ENCODE results near the gene CRLF1. TPM values are rescaled to one million over a fixed set of nuclear protein-coding genes. Genes with fewer than 3 reads are reported as not detected.
A peak's percentile ranks its signal among the peaks of the same experiment; 100 is the strongest.

CRLF1 gene
- polyA plus RNA-seq, 4 donors = 2.0 to 22.3 (median 6.5) TPM; not detected in 1

DNA sequence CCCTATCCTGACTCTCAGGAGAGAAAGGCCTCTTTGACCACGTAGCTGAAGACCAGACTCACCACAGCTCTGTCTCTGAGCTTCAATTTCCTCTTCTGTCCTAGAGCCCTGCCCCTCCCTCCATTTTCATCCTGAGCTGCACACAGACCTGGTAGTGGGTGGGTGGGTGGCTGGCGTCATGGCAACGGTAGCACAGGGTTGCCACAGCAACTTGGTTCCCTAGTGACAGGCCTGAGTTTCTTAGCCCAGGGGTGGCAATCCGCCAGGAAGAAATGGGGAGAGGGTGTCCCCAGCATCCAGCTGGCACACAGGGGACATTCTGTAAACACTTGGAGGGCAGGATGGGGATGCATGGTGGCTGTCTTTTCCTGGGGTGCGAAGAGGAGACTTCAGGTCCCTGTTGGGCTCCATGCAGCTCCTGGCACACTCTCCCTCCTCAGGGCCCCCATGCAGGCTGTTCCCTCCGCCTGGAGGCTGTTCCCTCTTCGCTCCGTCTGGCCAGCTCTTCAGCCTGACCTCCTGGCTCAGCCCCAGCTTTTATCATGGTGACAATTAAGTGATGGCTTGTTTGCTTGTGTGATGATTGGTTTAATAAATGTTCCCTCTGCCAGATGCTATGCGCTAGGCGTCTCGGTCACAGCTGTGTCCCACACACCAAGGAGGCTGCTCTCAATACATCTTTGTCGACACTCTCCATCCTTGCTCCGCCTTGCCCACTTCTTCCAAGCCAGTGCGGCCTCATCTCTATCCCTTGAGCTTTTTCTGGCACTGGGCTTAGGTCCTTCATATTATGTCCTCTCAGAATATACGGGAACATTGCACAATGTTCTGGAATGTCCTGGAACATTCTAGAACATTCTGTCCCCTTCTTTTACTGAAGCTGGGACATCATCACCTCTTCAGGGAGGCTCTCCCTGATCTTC is 22.8 kb upstream of the CRLF1 start:
- no peaks in the 10 kb centered on the region for H3K4me1 ChIP-seq (ENCODE audit: control insufficient read depth in 3 of 3, insufficient read depth in 2 of 3, low read depth in 1 of 3, low read length in 2 of 3)
- peak in 1 of 2 donors; percentile 36 for DNase-seq
- no peak overlapping the region for H3K4me3 ChIP-seq (ENCODE audit: low read depth in 1 of 3, low read length in 3 of 3)
- FAIRE-seq = no peak
- peak overlapping the region in 1 of 3 donors; percentile 30 for H3K27ac ChIP-seq (ENCODE audit: low read depth in 1 of 3, low read length in 2 of 3)
- peaks cover 0 to 3% of the 10 kb centered on the region in 2 donors for H3K9me3 ChIP-seq (ENCODE audit: control insufficient read depth in 2 of 2, insufficient read depth in 1 of 2, low read depth in 1 of 2, low read length in 1 of 2)
- WGBS, 3 donors = 61 to 71% (median 64%) methylated on average over 15 of the region's 15 CpGs
- H3K27me3 ChIP-seq (ENCODE audit: control insufficient read depth in 3 of 3, insufficient read depth in 3 of 3, low read length in 3 of 3) = peaks cover 0 to 21% (median 0%) of the 10 kb centered on the region in 3 donors
- H3K36me3 ChIP-seq (ENCODE audit: control insufficient read depth in 3 of 3, insufficient read depth in 2 of 3, low read depth in 1 of 3, low read length in 3 of 3) = no peaks in the 10 kb centered on the region

DNA sequence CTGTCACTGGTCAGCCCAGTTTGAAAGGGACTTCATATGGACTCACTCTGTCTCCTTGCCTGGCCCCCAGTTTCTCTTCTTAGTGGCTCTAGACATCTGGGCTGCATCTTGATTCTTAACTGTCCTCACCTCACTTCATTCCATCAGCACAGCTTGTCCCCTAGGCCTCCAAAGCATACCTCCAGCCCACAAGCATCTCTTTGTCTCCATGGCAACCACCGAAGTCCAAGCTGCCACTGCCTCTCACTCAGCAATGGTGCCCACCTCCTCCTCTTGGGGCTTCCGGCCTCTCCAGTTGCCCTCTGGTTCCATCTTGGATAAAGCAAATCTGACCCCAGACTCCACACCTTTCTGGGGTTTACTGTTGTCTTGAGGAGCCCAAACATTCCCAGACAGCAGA is 20.3 kb upstream of the CRLF1 start:
- Histone ChIP-seq H3K27ac (ENCODE audit: low read depth in 1 of 3, low read length in 2 of 3) (no peak overlapping the region), H3K4me1 (ENCODE audit: control insufficient read depth in 3 of 3, insufficient read depth in 2 of 3, low read depth in 1 of 3, low read length in 2 of 3) (no peaks in the 10 kb centered on the region), H3K36me3 (ENCODE audit: control insufficient read depth in 3 of 3, insufficient read depth in 2 of 3, low read depth in 1 of 3, low read length in 3 of 3) (no peaks in the 10 kb centered on the region), H3K9me3 (ENCODE audit: control insufficient read depth in 2 of 2, insufficient read depth in 1 of 2, low read depth in 1 of 2, low read length in 1 of 2) (peaks cover 0 to 3% of the 10 kb centered on the region in 2 donors), H3K27me3 (ENCODE audit: control insufficient read depth in 3 of 3, insufficient read depth in 3 of 3, low read length in 3 of 3) (peaks cover 0 to 29% (median 0%) of the 10 kb centered on the region in 3 donors), H3K4me3 (ENCODE audit: low read depth in 1 of 3, low read length in 3 of 3) (no peak overlapping the region)
- no peak for FAIRE-seq
- no peak for DNase-seq
- 65 to 67% (median 66%) methylated on average over 2 of the region's 2 CpGs for WGBS, 3 donors

DNA sequence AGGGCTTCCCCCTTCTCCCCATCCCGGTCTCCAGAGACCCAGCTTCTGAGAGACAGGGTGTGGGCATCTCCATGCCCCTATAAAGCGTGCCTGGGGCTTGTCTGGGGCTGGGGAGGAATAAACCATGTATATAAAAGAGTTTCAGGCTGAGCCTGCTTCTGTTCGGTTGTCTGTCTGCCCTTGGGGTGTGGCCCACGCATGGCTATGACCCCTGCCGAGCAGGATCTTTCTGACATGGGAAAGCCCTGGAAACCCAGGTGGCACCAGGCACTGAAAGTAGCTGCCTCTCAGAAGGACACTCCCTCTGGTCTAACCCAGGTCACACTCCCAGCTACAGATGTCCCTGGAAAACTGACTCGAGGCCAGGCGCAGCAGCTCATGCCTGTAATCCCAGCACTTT is 14.3 kb upstream of the CRLF1 start:
- Histone ChIP-seq H3K27me3 (ENCODE audit: control insufficient read depth in 3 of 3, insufficient read depth in 3 of 3, low read length in 3 of 3) (peaks cover 0 to 22% (median 3%) of the 10 kb centered on the region in 3 donors), H3K4me3 (ENCODE audit: low read depth in 1 of 3, low read length in 3 of 3) (no peak overlapping the region), H3K4me1 (ENCODE audit: control insufficient read depth in 3 of 3, insufficient read depth in 2 of 3, low read depth in 1 of 3, low read length in 2 of 3) (no peaks in the 10 kb centered on the region), H3K27ac (ENCODE audit: low read depth in 1 of 3, low read length in 2 of 3) (no peak overlapping the region), H3K36me3 (ENCODE audit: control insufficient read depth in 3 of 3, insufficient read depth in 2 of 3, low read depth in 1 of 3, low read length in 3 of 3) (no peaks in the 10 kb centered on the region), H3K9me3 (ENCODE audit: control insufficient read depth in 2 of 2, insufficient read depth in 1 of 2, low read depth in 1 of 2, low read length in 1 of 2) (peaks cover 0 to 9% of the 10 kb centered on the region in 2 donors)
- FAIRE-seq (no peak), DNase-seq (no peak)
- whole genome bisulfite sequencing, 3 donors = 49 to 76% (median 67%) methylated on average over 7 of the region's 7 CpGs

DNA sequence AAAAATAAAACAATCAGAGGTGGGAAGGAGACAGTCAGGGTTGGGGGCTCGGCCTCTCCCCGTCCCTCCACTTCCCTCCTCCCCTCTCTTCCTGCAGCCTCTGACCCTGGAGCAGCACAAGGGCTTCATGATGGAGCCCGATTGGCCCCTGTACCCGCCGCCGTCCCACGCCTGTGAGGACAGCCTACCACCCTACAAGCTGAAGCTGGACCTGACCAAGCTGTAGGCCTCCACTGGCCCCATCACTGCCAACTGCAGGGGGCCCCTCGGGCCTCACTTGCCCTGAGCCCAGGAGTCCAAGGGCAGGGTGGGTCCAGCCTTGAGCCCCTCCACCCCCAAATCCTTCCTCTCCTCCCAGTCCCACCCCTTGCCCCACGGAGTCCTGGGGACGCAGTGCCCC is 13.7 kb upstream of the CRLF1 start:
- WGBS, 3 donors = 83 to 94% (median 84%) methylated on average over 6 to 10 of the region's 10 CpGs
- Histone ChIP-seq H3K4me3 (ENCODE audit: low read depth in 1 of 3, low read length in 3 of 3) (no peak overlapping the region), H3K4me1 (ENCODE audit: control insufficient read depth in 3 of 3, insufficient read depth in 2 of 3, low read depth in 1 of 3, low read length in 2 of 3) (no peaks in the 10 kb centered on the region), H3K36me3 (ENCODE audit: control insufficient read depth in 3 of 3, insufficient read depth in 2 of 3, low read depth in 1 of 3, low read length in 3 of 3) (no peaks in the 10 kb centered on the region), H3K27me3 (ENCODE audit: control insufficient read depth in 3 of 3, insufficient read depth in 3 of 3, low read length in 3 of 3) (peaks cover 0 to 24% (median 3%) of the 10 kb centered on the region in 3 donors), H3K9me3 (ENCODE audit: control insufficient read depth in 2 of 2, insufficient read depth in 1 of 2, low read depth in 1 of 2, low read length in 1 of 2) (peaks cover 0 to 9% of the 10 kb centered on the region in 2 donors), H3K27ac (ENCODE audit: low read depth in 1 of 3, low read length in 2 of 3) (no peak overlapping the region)
- DNase-seq = no peak
- no peak for FAIRE-seq

DNA sequence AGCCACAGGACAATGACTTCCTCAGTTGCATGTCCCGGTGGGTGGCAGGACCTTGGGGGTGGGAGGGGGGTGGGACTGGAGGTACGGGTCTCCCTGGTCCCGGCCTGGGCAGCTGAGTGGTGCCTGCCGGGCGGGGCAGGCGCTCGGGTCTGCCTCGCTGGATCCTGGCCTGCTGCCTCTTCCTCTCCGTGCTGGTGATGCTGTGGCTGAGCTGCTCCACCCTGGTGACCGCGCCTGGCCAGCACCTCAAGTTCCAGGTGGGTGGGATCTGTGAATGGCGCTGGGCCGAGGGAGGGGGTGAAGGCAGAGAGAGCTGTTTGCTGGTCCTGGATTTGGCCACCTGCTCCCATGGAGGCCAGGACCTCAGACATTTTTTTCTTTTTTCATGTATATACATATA is 11.6 kb upstream of the CRLF1 start:
- Histone ChIP-seq H3K27me3 (ENCODE audit: control insufficient read depth in 3 of 3, insufficient read depth in 3 of 3, low read length in 3 of 3) (peaks cover 7 to 42% (median 11%) of the 10 kb centered on the region in 3 donors), H3K4me1 (ENCODE audit: control insufficient read depth in 3 of 3, insufficient read depth in 2 of 3, low read depth in 1 of 3, low read length in 2 of 3) (no peaks in the 10 kb centered on the region), H3K4me3 (ENCODE audit: low read depth in 1 of 3, low read length in 3 of 3) (no peak overlapping the region), H3K27ac (ENCODE audit: low read depth in 1 of 3, low read length in 2 of 3) (no peak overlapping the region), H3K9me3 (ENCODE audit: control insufficient read depth in 2 of 2, insufficient read depth in 1 of 2, low read depth in 1 of 2, low read length in 1 of 2) (peaks cover 0 to 9% of the 10 kb centered on the region in 2 donors), H3K36me3 (ENCODE audit: control insufficient read depth in 3 of 3, insufficient read depth in 2 of 3, low read depth in 1 of 3, low read length in 3 of 3) (no peaks in the 10 kb centered on the region)
- 85 to 91% (median 87%) methylated on average over 13 of the region's 13 CpGs for WGBS, 3 donors
- no peak for DNase-seq
- FAIRE-seq = no peak

DNA sequence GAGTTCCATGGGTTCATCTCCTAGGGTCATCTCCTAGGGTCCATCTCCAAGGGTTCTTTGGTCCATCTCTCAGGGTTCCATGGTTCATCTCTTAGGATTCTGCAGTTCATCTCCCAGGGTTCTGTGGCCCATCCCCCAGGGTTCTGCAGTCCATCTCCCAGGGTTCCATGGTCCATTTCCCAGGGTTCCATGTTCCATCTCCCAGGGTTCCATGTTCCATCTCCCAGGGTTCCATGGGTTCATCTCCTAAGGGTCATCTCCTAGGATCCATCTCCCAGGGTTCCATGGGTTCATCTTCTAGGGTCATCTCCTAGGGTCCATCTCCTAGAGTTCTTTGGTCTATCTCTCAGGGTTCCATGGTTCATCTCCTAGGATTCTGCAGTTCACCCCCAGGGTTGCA is 11.0 kb upstream of the CRLF1 start:
- Histone ChIP-seq H3K27ac (ENCODE audit: low read depth in 1 of 3, low read length in 2 of 3) (no peak overlapping the region), H3K36me3 (ENCODE audit: control insufficient read depth in 3 of 3, insufficient read depth in 2 of 3, low read depth in 1 of 3, low read length in 3 of 3) (no peaks in the 10 kb centered on the region), H3K4me1 (ENCODE audit: control insufficient read depth in 3 of 3, insufficient read depth in 2 of 3, low read depth in 1 of 3, low read length in 2 of 3) (peaks cover 0 to 3% (median 0%) of the 10 kb centered on the region in 3 donors), H3K9me3 (ENCODE audit: control insufficient read depth in 2 of 2, insufficient read depth in 1 of 2, low read depth in 1 of 2, low read length in 1 of 2) (peaks cover 0 to 9% of the 10 kb centered on the region in 2 donors), H3K4me3 (ENCODE audit: low read depth in 1 of 3, low read length in 3 of 3) (no peak overlapping the region), H3K27me3 (ENCODE audit: control insufficient read depth in 3 of 3, insufficient read depth in 3 of 3, low read length in 3 of 3) (peaks cover 7 to 43% (median 11%) of the 10 kb centered on the region in 3 donors)
- no peak for DNase-seq
- FAIRE-seq = no peak

DNA sequence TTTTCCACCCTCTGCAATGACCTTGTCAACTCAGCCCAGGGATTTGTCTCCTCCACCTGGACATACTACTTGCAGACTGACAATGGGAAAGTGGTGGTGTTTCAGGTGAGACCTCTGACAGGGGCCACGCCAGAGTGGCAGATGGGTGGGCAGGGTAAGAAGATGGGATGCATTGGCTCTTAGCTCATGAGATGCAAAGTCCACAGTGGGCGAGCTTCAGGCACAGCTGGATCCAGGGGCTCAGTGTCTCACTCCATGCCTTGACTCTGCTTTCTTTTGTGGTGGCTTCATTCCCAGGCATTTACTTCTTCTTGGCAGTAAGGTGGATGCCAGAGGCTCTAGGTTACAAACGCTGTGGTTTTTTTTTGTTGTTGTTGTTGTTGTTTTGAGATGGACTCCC is 9.4 kb upstream of the CRLF1 start:
- no peak for FAIRE-seq
- peaks cover 0 to 9% (median 3%) of the 10 kb centered on the region in 3 donors for H3K4me1 ChIP-seq (ENCODE audit: control insufficient read depth in 3 of 3, insufficient read depth in 2 of 3, low read depth in 1 of 3, low read length in 2 of 3)
- H3K9me3 ChIP-seq (ENCODE audit: control insufficient read depth in 2 of 2, insufficient read depth in 1 of 2, low read depth in 1 of 2, low read length in 1 of 2) = peaks cover 0 to 12% of the 10 kb centered on the region in 2 donors
- no peak for DNase-seq
- 86 to 90% (median 88%) methylated on average over 3 of the region's 3 CpGs for WGBS, 3 donors
- no peak overlapping the region for H3K4me3 ChIP-seq (ENCODE audit: low read depth in 1 of 3, low read length in 3 of 3)
- no peak overlapping the region for H3K27ac ChIP-seq (ENCODE audit: low read depth in 1 of 3, low read length in 2 of 3)
- H3K36me3 ChIP-seq (ENCODE audit: control insufficient read depth in 3 of 3, insufficient read depth in 2 of 3, low read depth in 1 of 3, low read length in 3 of 3) = no peaks in the 10 kb centered on the region
- H3K27me3 ChIP-seq (ENCODE audit: control insufficient read depth in 3 of 3, insufficient read depth in 3 of 3, low read length in 3 of 3) = peaks cover 10 to 57% (median 22%) of the 10 kb centered on the region in 3 donors

DNA sequence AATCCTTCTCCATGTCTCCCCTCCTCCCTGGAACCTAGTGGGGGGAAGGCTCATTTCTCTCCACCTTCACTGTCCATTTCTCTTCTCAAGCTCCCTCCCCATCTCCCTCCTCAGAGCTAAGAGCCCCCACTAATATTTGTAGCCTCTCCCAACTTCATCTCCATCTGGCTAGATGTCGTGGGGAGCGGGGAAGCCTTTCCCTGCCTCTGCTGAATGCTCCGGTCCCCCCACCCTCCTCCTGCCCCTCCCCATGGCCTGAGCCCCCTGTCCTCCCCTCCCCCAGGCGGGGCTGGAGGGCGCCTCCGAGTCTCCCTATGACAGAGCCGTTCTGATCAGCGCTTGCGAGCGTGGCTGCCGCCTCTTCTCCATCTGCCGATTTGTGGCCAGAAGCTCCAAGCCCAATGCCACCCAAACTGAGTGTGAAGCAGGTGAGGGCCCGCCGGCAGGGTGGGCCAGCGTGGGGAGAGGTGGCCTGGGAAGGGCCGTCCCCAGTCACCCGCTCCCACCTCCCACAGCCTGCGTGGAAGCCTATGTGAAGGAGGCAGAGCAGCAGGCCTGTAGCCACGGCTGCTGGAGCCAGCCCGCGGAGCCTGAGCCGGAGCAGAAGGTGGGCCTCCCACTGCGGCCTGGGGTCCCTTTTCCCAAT is 7.1 kb upstream of the CRLF1 start:
- FAIRE-seq = no peak
- 20 to 32% (median 26%) methylated on average over 21 to 23 of the region's 23 CpGs for WGBS, 3 donors
- peaks cover 22 to 74% (median 40%) of the 10 kb centered on the region in 3 donors for H3K27me3 ChIP-seq (ENCODE audit: control insufficient read depth in 3 of 3, insufficient read depth in 3 of 3, low read length in 3 of 3)

More for the DNA sequence above, 7.1 kb upstream of the CRLF1 start:
- Histone ChIP-seq H3K4me1 (ENCODE audit: control insufficient read depth in 3 of 3, insufficient read depth in 2 of 3, low read depth in 1 of 3, low read length in 2 of 3) (peaks cover 0 to 9% (median 3%) of the 10 kb centered on the region in 3 donors), H3K9me3 (ENCODE audit: control insufficient read depth in 2 of 2, insufficient read depth in 1 of 2, low read depth in 1 of 2, low read length in 1 of 2) (peaks cover 0 to 12% of the 10 kb centered on the region in 2 donors), H3K4me3 (ENCODE audit: low read depth in 1 of 3, low read length in 3 of 3) (no peak overlapping the region), H3K27ac (ENCODE audit: low read depth in 1 of 3, low read length in 2 of 3) (no peak overlapping the region), H3K36me3 (ENCODE audit: control insufficient read depth in 3 of 3, insufficient read depth in 2 of 3, low read depth in 1 of 3, low read length in 3 of 3) (no peaks in the 10 kb centered on the region)
- no peak for DNase-seq

Measured in small intestine (tissue), 7 donors.